HG03460 (cell line): Measurements from ENCODE around the gene S100A12.
"Not testable (repeated sequence)": the region's sequence is repeated elsewhere in the genome, so short reads cannot be mapped to it uniquely, and the experiment has no call there.

Source experiments
- ATAC-seq: cut with Tn5 transposase; IDR thresholded peaks from one replicate; pipeline ENCODE4 v1.9.1; 2021; ENCODE audit not compliant: unreplicated experiment

The S100A12 gene

GRCh38 chr1:153375511-153375910 lies at the start of gene S100A12:
Gene S100A12, minus strand, starts transcription at chr1:153375621. Its CDS starts 1,029 bp downstream, at chr1:153374592.
- no peak for ATAC-seq

DNA sequence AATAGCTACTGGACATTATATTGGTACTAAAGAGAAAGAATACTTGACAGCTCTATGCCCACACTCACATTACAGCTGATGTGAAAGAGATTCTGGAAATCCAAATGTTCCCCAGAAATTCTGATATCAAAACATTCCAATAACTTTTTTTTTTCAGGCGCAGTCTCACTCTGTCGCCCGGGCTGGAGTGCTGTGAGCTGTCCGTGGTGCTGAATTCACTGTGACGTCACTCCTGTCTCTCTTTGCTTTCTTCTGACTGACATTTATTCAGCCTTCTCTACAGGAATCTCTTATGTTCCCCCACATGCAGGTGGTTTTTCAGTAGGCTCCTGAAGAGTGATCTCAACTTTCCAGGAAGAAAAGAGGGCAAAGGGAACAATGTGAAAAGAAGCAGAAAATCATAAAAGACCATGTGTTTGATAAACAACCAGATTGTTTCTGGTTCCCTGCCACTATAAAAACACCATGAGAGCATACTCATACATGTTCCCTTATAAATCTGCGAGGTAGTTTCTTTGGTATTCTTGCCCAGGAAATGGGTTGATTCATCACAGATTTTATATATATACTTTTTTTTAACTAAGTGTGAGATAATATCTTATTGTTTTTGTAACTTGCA lies 47.1 kb upstream of the S100A12 start:
- no peak for ATAC-seq

DNA sequence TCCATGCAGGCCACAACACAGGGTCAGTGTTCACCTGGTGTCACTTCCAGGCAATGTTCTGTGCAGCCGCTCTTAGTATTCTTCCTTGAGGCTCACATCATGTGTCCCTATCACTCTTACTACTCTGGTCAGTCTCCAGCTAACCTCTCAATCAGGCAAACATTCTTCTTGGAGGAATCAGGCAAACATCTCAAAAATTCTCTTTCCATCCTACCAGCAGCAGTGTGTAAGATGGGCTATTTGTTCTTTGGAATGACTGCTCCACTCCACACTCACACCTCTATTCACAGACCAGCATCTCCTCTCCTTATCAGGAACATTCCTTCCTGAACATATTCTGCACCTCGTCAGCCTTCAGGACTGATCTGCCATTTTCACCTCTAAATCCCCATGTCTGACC lies 44.9 kb upstream of the S100A12 start:
- no peak for ATAC-seq

GRCh38 chr1:153419436-153419793 lies 44.0 kb upstream of the S100A12 start:
- not testable (repeated sequence) for ATAC-seq

DNA sequence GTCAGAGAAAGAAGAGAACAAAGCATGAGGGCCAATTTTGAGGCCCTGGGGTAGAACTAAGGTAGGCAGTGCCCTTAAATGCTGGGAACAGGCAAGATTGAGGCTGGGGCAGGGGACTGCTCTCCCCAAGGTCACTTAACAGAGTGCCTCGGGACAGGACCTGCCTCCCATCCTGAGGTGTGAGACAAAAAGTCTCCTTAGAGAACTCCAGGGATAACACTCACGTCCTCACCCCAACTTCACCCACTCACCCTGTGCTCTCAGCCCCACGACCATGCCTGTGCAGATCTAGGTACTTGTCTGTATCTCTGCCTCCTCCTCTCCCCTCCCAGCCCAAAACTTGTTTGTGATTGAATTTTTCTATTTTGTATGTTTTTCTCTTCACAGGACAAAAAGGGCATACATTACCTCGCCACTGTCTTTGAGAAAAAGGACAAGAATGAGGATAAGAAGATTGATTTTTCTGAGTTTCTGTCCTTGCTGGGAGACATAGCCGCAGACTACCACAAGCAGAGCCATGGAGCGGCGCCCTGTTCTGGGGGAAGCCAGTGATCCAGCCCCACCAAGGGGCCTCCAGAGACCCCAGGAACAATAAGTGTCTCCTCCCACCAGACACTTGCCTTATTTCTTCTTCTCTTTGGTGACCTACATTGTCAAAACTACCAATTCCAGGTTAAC lies 43.5 kb upstream of the S100A12 start:
- ATAC-seq = not testable (repeated sequence)

DNA sequence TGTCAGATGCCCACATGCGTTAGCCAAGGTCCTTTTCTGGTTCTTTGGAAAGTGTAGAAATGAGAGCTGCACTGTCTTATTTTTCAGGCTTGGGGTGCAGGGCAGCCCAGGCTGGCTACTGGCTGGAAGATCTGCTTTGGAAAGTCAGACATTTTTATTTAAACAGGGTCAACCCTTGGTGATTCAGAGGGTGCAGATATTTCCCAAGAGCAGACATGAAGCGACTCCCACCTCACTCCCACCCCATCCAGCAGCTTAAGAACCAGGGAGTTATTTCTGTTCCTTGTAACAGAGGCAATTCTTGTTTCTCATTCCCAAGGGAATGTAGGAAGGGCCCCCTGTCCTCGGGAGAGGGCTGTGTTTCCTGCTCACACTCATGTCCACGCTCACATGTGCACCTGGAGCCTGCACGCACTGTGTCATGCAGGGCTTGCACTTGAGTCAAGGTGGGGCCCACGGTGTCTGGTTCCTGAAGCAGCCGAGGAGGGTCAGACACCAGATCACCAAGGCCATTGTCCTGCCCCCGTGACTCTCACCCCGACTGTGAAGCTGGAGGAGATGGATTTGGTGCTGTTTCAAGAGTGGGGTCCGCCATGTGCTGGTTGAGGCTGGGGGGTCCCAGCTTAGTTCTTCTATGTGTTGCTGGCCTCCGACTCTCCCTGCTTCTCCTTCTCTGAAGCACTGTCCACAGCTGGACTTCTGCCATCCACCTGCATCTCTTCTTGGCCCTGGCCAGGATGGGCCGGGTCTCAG lies 41.9 kb upstream of the S100A12 start:
- no peak for ATAC-seq

DNA sequence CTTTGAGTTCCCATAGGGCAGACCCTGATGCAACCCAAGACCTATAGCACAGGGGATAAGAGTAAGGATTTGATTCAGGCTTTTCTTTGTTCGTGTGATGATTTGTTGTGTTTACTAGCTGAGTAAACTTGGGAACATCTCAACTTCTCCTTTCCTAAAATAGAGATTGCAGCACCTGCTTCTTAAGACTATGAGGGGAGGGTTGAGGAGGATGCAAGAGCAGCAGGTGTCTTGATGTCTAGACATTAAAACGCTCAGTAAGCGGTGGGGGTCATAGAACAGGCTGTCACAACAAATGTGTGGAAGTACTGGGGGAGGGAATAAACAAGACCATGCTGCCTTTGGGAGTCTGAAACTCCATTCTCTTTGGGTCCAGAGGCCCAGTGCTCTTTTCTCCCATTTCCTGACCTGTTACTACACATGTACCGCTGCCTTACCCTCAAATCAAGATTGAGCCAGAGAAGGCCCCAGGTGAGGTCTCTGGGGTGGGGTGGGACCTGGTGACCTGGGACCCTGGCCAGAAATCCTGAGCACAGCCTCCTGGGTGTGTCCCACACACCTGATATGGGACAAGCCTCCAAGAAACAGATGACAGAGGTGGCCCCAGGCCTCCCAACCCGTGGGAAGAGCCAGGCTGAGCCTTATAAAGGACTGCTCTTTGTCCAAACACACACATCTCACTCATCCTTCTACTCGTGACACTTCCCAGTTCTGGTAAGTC lies 40.6 kb upstream of the S100A12 start, which contains the start of gene S100A7A:
Gene S100A7A (plus strand): TSS at position 671 of the 721 bp plus-strand sequence. CDS start 1,563 bp downstream, outside the sequence.
- ATAC-seq = no peak

- ATAC-seq = not testable (repeated sequence)
Measured at GRCh38 chr1:153413961-153414360, 38.5 kb upstream of the S100A12 start.

DNA sequence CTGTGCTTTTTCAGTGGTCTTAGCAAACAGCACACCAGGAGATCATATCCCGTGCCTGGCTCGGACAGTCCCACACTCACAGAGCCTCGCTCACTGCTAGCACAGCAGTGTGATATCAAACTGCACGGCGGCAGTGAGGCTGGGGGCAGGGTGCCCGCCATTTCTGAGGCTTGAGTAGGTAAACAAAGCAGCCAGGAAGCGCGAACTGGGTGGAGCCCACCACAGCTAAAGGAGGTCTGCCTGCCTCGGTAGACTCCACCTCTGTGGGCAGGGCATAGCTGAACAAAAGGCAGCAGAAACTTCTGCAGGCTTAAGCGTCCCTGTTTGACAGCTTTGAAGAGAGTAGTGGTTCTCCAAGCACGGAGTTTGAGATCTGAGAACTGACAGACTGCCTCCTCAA lies 31.9 kb upstream of the S100A12 start:
- not testable (repeated sequence) for ATAC-seq

DNA sequence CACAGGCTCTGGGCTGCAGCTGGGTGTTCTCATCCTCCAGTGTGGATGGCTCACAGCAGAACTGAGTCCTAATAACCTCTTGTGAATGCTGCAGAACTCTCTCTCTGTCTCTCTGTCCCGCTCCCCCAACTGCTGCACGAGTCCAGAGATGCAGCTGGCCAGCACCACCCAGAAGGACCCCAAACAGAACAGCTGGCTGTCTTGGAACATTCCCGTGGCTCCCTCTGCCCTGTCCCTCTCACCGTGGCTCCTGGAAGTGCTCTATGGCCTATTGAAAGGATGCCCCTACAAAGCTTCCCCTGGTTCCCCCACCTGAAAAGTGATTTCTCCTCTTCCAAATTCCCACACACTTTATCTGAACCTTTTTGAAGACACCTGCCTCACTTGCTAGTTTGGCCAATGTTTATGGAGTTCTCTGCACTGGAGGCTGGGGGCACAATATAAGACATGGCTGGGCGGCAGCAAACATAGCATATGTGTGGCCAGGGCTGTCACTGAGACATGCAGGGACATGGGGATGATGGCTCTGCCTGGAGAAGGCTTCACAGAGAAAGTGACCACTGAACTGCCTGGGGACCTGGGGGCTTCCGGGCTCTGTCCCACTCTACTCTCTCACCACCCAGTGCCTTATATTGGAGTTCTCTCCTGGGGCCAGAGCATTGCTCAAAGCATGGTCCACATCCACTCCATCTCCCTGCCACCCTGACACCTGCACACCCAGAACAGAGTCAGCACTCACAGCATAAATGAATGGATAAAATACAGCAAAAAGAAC lies 30.6 kb upstream of the S100A12 start:
- not testable (repeated sequence) for ATAC-seq

GRCh38 chr1:153404768-153405167 lies 29.3 kb upstream of the S100A12 start:
- ATAC-seq = no peak

DNA sequence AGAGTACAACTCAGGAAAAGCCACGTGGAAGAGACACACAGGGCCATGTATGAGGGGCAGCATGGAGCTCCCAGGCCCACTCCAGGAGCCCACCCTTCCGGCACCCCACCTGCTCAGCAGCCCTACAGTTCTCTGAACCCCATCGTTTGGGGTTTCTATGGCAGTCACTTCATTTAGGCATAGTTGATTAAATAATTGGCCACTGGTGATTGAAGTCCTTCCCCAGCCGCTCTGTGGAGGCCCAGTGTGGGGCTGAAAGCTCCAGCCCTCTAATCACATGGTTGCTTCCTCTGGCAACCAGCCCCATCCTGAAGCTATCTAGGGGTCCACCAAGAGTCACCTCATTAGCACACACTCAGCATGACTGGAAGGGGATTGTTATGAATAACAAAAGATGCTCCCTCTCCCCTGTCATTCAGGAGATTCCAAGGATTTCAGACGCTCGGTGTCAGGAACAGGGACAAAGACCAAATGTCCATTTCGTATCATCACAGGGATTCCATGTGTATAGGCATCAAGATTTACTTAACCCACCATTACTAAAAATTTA lies 28.7 kb upstream of the S100A12 start:
- ATAC-seq = no peak

GRCh38 chr1:153403421-153404085 lies 28.1 kb upstream of the S100A12 start:
- no peak for ATAC-seq

DNA sequence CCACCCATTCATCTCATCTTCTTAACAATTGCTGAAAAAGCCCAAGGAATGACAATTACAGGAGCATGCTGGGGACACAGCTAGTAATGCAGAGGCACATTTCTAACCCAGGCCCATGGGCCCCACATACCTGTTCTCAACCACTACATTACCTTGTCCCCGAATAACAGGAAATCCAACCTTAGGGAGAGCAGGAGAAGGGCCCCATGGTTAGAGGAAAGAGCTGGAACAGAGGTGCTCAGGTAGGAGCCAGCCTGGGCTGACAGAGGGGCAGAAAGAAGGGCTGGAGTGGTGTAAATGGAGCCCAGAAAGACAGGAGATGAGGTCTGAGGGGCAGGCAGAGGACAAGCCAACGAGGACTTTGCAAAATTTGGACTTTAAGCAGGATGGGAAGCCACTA lies 26.8 kb upstream of the S100A12 start:
- ATAC-seq = no peak

GRCh38 chr1:153401461-153401860 lies 26.0 kb upstream of the S100A12 start:
- no peak for ATAC-seq

- no peak for ATAC-seq
Measured at GRCh38 chr1:153400244-153400643, 24.8 kb upstream of the S100A12 start.

DNA sequence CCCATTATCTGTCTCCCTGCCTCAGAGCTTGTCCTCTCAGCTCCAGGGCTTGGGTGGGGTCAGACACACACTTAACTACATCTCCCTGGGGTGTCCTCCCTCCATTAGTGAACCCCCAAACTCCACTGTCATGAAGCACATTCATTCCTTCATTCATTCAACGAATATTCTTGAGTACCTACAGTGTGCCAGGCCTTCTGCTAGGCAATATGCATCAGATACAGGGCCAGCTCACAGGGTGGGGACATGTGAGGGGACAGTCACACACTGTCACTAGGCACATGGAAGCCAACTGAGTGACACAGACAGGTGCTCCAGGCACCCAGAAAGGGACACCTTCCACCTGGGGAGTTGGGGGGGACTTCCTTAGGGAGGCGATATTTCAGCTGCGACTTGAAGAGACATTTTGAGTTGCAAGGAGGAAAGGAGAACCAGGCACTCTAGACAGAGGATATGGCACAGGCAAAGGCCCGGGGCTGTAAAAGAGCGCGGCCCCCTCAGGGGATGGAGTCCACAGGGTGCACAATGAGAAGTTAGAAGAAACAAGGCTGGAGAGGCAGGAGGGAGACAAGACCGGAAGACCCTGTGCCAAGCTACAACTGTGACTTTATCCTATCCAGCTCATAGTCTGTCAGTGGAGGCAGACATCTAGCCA lies 24.1 kb upstream of the S100A12 start:
- ATAC-seq = no peak

GRCh38 chr1:153397924-153398651 lies 22.7 kb upstream of the S100A12 start:
- no peak for ATAC-seq
